OCI-LY1 (cell line): ENCODE data around the gene ADAMTS6.

ENCODE experiments used
- H2AFZ ChIP-seq: fragments of 200-600 bp; sonication (generic), shearing (Covaris generic); 2 replicates; pipeline ENCODE4 v1.6.0; 2014; ENCODE audit warnings: antibody characterized with exemption, mild to moderate bottlenecking, low read length
- H3F3A ChIP-seq: fragments of 200-600 bp; sonication (generic), shearing (Covaris generic); 2 replicates; pipeline ENCODE4 v1.6.0; 2014; ENCODE audit warnings: mild to moderate bottlenecking, antibody characterized with exemption, low read length, moderate library complexity; ENCODE audit not compliant: insufficient read depth
- H3K27ac ChIP-seq: fragments of 200-600 bp; sonication (generic); 2 replicates; pipeline ENCODE4 v1.5.1; 2014; ENCODE audit warnings: low read length, mixed run types, mild to moderate bottlenecking, low read depth; ENCODE audit not compliant: poor library complexity, severe bottlenecking
- H3K27me3 ChIP-seq: fragments of 200-600 bp; sonication (generic); 2 replicates; pipeline ENCODE4 v1.6.0; 2014; ENCODE audit warnings: antibody characterized with exemption, mild to moderate bottlenecking, low read length, moderate library complexity; ENCODE audit not compliant: insufficient read depth
- H3K36me3 ChIP-seq: fragments of 200-600 bp; sonication (generic); 2 replicates; pipeline ENCODE4 v1.6.1; 2014; ENCODE audit warnings: mild to moderate bottlenecking, antibody characterized with exemption, low read length, moderate library complexity, mixed read lengths; ENCODE audit not compliant: insufficient read depth
- H3K4me1 ChIP-seq: fragments of 200-600 bp; sonication (generic); 2 replicates; pipeline ENCODE4 v1.5.1; 2014; ENCODE audit warnings: mild to moderate bottlenecking, low read length, moderate library complexity; ENCODE audit not compliant: insufficient read depth, severe bottlenecking
- H3K4me2 ChIP-seq: fragments of 200-600 bp; sonication (generic), shearing (Covaris generic); 2 replicates; pipeline ENCODE4 v1.6.1; 2014; ENCODE audit warnings: low read length
- H3K4me3 ChIP-seq: fragments of 200-600 bp; sonication (generic); 2 replicates; pipeline ENCODE4 v1.5.1; 2014; ENCODE audit warnings: low read length, low read depth, mild to moderate bottlenecking, mixed read lengths; ENCODE audit not compliant: poor library complexity, severe bottlenecking
- H3K79me2 ChIP-seq: fragments of 200-600 bp; shearing (Covaris generic); 2 replicates; pipeline ENCODE4 v1.6.1; 2016; ENCODE audit warnings: mixed run types, low read length, mixed read lengths; ENCODE audit not compliant: insufficient read depth
- H3K9ac ChIP-seq: fragments of 200-600 bp; sonication (generic), shearing (Covaris generic); 2 replicates; pipeline ENCODE4 v1.6.1; 2014; ENCODE audit warnings: mild to moderate bottlenecking, low read length, mixed read lengths
- H3K9me2 ChIP-seq: fragments of 200-600 bp; sonication (generic), shearing (Covaris generic); 2 replicates; pipeline ENCODE4 v1.6.1; 2014; ENCODE audit warnings: low read depth, mild to moderate bottlenecking, low read length, mixed read lengths
- H3K9me3 ChIP-seq: fragments of 200-600 bp; shearing (Covaris generic); 2 replicates; pipeline ENCODE4 v1.6.1; 2014; ENCODE audit warnings: low read length, mixed read lengths
- H4K20me1 ChIP-seq: fragments of 200-600 bp; sonication (generic), shearing (Covaris generic); 2 replicates; pipeline ENCODE4 v1.6.0; 2016; ENCODE audit warnings: mild to moderate bottlenecking, low read length; ENCODE audit not compliant: insufficient read depth
- EZH2 ChIP-seq: fragments of 200-600 bp; sonication (generic), shearing (Covaris generic); IDR thresholded peaks from 2 replicates; pipeline ENCODE4 v1.8.0; 2017; ENCODE audit warnings: borderline replicate concordance, mixed run types, mild to moderate bottlenecking, antibody characterized with exemption, low read length, moderate library complexity, mixed read lengths
- TF ChIP-seq, protein P1 (sequence below): fragments of 200-600 bp; sonication (generic), shearing (Covaris generic); IDR thresholded peaks from 2 replicates; pipeline ENCODE4 v1.5.1; 2017; ENCODE audit warnings: mild to moderate bottlenecking, antibody characterized with exemption, low read length, moderate library complexity, mixed read lengths

The ADAMTS6 gene

GRCh38 chr5:65307088-65307487 is 174.6 kb downstream of the ADAMTS6 start:
- H3K27me3 ChIP-seq, result no peaks in the 10 kb centered on the region
- no peaks in the 10 kb centered on the region for H4K20me1 ChIP-seq
- H3K9me2 ChIP-seq, result no peaks in the 10 kb centered on the region
- H3F3A ChIP-seq, result no peaks in the 10 kb centered on the region
- no peak overlapping the region for H2AFZ ChIP-seq
- H3K9me3 ChIP-seq, result no peaks in the 10 kb centered on the region
- H3K36me3 ChIP-seq, result no peaks in the 10 kb centered on the region
- no peak overlapping the region for H3K4me3 ChIP-seq
- H3K27ac ChIP-seq, result no peak overlapping the region
- no peak overlapping the region for H3K9ac ChIP-seq
- TF ChIP-seq, protein P1, sequence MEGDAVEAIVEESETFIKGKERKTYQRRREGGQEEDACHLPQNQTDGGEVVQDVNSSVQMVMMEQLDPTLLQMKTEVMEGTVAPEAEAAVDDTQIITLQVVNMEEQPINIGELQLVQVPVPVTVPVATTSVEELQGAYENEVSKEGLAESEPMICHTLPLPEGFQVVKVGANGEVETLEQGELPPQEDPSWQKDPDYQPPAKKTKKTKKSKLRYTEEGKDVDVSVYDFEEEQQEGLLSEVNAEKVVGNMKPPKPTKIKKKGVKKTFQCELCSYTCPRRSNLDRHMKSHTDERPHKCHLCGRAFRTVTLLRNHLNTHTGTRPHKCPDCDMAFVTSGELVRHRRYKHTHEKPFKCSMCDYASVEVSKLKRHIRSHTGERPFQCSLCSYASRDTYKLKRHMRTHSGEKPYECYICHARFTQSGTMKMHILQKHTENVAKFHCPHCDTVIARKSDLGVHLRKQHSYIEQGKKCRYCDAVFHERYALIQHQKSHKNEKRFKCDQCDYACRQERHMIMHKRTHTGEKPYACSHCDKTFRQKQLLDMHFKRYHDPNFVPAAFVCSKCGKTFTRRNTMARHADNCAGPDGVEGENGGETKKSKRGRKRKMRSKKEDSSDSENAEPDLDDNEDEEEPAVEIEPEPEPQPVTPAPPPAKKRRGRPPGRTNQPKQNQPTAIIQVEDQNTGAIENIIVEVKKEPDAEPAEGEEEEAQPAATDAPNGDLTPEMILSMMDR, result no peak
- no peaks in the 10 kb centered on the region for H3K4me1 ChIP-seq
- H3K79me2 ChIP-seq, result no peaks in the 10 kb centered on the region
- no peak overlapping the region for H3K4me2 ChIP-seq

- H3K27me3 ChIP-seq, result no peaks in the 10 kb centered on the region
- H3K9ac ChIP-seq, result no peak overlapping the region
- TF ChIP-seq EZH2, result no peak
- TF ChIP-seq, protein P1, result no peak
- H3F3A ChIP-seq, result no peaks in the 10 kb centered on the region
- no peaks in the 10 kb centered on the region for H3K79me2 ChIP-seq
- no peaks in the 10 kb centered on the region for H3K9me3 ChIP-seq
- H3K4me2 ChIP-seq, result no peak overlapping the region
- H3K4me1 ChIP-seq, result no peaks in the 10 kb centered on the region
- H3K27ac ChIP-seq, result no peak overlapping the region
- no peaks in the 10 kb centered on the region for H3K9me2 ChIP-seq
- no peaks in the 10 kb centered on the region for H3K36me3 ChIP-seq
- H4K20me1 ChIP-seq, result no peaks in the 10 kb centered on the region
- no peak overlapping the region for H2AFZ ChIP-seq
- no peak overlapping the region for H3K4me3 ChIP-seq
Observed at GRCh38 chr5:65305913-65306312, 175.8 kb downstream of the ADAMTS6 start.

DNA sequence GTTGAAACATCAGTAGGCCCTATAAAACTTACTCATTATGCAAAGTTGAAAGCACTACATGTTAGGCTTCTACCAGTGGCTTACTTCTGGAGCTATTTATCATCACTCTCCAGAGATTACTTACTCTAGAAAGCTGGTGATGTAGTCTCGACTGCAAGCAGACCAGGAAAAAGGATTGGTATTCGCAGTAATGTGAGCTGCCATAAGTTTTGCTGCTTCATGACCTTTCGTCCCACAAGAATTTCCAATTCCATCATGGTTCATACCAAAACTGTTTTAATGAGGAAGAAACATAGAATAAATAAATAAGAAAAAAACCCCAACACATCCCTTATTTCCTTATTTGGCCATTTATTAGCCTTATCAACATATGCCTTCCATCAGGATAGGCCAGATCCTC is 181.9 kb downstream of the ADAMTS6 start:
- Histone ChIP-seq H3K4me2 (no peak overlapping the region), H3K27ac (no peak overlapping the region), H3K4me1 (no peaks in the 10 kb centered on the region), H3K79me2 (no peaks in the 10 kb centered on the region), H3K4me3 (no peak overlapping the region), H3K9ac (no peak overlapping the region), H3K9me3 (no peaks in the 10 kb centered on the region), H3K9me2 (no peaks in the 10 kb centered on the region), H2AFZ (no peak overlapping the region), H3K36me3 (no peaks in the 10 kb centered on the region), H4K20me1 (no peaks in the 10 kb centered on the region), H3F3A (no peaks in the 10 kb centered on the region), H3K27me3 (no peaks in the 10 kb centered on the region)
- TF ChIP-seq, protein P1, result no peak
- TF ChIP-seq EZH2, result no peak
